ENCODE data around the gene SEMA5B. TPM values are rescaled to one million over a fixed set of nuclear protein-coding genes. Genes with fewer than 3 reads are reported as not detected.

SEMA5B gene
- total RNA-seq, 2 experiments from 2014 or later: 0.30 TPM; not detected in 1

GRCh38 chr3:122992133-122992532 lies 35.4 kb downstream of the SEMA5B start:
- H3K36me3 Mint-ChIP-seq (ENCODE audit: low read depth): no peaks in the 10 kb centered on the region
- no peak for DNase-seq
- CTCF ChIA-PET: no interaction called here
- peaks cover 59% of the 10 kb centered on the region for H3K27me3 Mint-ChIP-seq
- H3K27ac Mint-ChIP-seq: no peak overlapping the region
- H3K4me3 Mint-ChIP-seq: no peak overlapping the region
- no peaks in the 10 kb centered on the region for H3K9me3 Mint-ChIP-seq
- POLR2A ChIA-PET: no interaction called here
- H3K4me1 Mint-ChIP-seq: no peaks in the 10 kb centered on the region

GRCh38 chr3:122991236-122991985 lies 36.2 kb downstream of the SEMA5B start:
- POLR2A ChIA-PET: no interaction called here
- Mint-ChIP-seq H3K4me3 (no peak overlapping the region), H3K9me3 (no peaks in the 10 kb centered on the region), H3K36me3 (ENCODE audit: low read depth) (no peaks in the 10 kb centered on the region), H3K27ac (no peak overlapping the region), H3K27me3 (peaks cover 63% of the 10 kb centered on the region), H3K4me1 (no peaks in the 10 kb centered on the region)
- CTCF ChIA-PET: no interaction called here
- no peak for DNase-seq

GRCh38 chr3:122989856-122990575 lies 37.5 kb downstream of the SEMA5B start:
- H3K27ac Mint-ChIP-seq: no peak overlapping the region
- H3K27me3 Mint-ChIP-seq: peaks cover 67% of the 10 kb centered on the region
- POLR2A ChIA-PET: no interaction called here
- H3K4me1 Mint-ChIP-seq: no peaks in the 10 kb centered on the region
- H3K4me3 Mint-ChIP-seq: no peak overlapping the region
- H3K36me3 Mint-ChIP-seq (ENCODE audit: low read depth): no peaks in the 10 kb centered on the region
- no peaks in the 10 kb centered on the region for H3K9me3 Mint-ChIP-seq
- DNase-seq: no peak
- CTCF ChIA-PET: no interaction called here

- H3K9me3 Mint-ChIP-seq: no peaks in the 10 kb centered on the region
- no peak overlapping the region for H3K27ac Mint-ChIP-seq
- no peaks in the 10 kb centered on the region for H3K4me1 Mint-ChIP-seq
- H3K27me3 Mint-ChIP-seq: peaks cover 58% of the 10 kb centered on the region
- H3K4me3 Mint-ChIP-seq: no peak overlapping the region
- DNase-seq: no peak
- CTCF ChIA-PET: no interaction called here
- H3K36me3 Mint-ChIP-seq (ENCODE audit: low read depth): no peaks in the 10 kb centered on the region
- POLR2A ChIA-PET: no interaction called here
Measured at GRCh38 chr3:122988508-122988907, 39.1 kb downstream of the SEMA5B start.

- CTCF ChIA-PET: no interaction called here
- no peaks in the 10 kb centered on the region for H3K9me3 Mint-ChIP-seq
- H3K4me1 Mint-ChIP-seq: no peaks in the 10 kb centered on the region
- H3K27ac Mint-ChIP-seq: no peak overlapping the region
- no peak overlapping the region for H3K4me3 Mint-ChIP-seq
- H3K27me3 Mint-ChIP-seq: peaks cover 58% of the 10 kb centered on the region
- H3K36me3 Mint-ChIP-seq (ENCODE audit: low read depth): no peaks in the 10 kb centered on the region
- POLR2A ChIA-PET: no interaction called here
- no peak for DNase-seq
Measured at GRCh38 chr3:122987736-122988319, 39.7 kb downstream of the SEMA5B start.

GRCh38 chr3:122987231-122987630 lies 40.3 kb downstream of the SEMA5B start:
- Mint-ChIP-seq H3K4me3 (no peak overlapping the region), H3K27me3 (peaks cover 61% of the 10 kb centered on the region), H3K36me3 (ENCODE audit: low read depth) (no peaks in the 10 kb centered on the region), H3K4me1 (no peaks in the 10 kb centered on the region), H3K9me3 (no peaks in the 10 kb centered on the region), H3K27ac (no peak overlapping the region)
- no peak for DNase-seq
- ChIA-PET CTCF (no interaction called here), POLR2A (no interaction called here)

GRCh38 chr3:122986693-122987179 lies 40.8 kb downstream of the SEMA5B start:
- no peak overlapping the region for H3K27ac Mint-ChIP-seq
- POLR2A ChIA-PET: no interaction called here
- peaks cover 59% of the 10 kb centered on the region for H3K27me3 Mint-ChIP-seq
- H3K4me3 Mint-ChIP-seq: no peak overlapping the region
- no peaks in the 10 kb centered on the region for H3K36me3 Mint-ChIP-seq (ENCODE audit: low read depth)
- CTCF ChIA-PET: no interaction called here
- no peaks in the 10 kb centered on the region for H3K9me3 Mint-ChIP-seq
- DNase-seq: no peak
- H3K4me1 Mint-ChIP-seq: no peaks in the 10 kb centered on the region

- H3K4me1 Mint-ChIP-seq: no peaks in the 10 kb centered on the region
- no peaks in the 10 kb centered on the region for H3K36me3 Mint-ChIP-seq (ENCODE audit: low read depth)
- H3K27ac Mint-ChIP-seq: no peak overlapping the region
- no peaks in the 10 kb centered on the region for H3K9me3 Mint-ChIP-seq
- ChIA-PET CTCF (no interaction called here), POLR2A (no interaction called here)
- H3K27me3 Mint-ChIP-seq: peaks cover 59% of the 10 kb centered on the region
- no peak for DNase-seq
- H3K4me3 Mint-ChIP-seq: no peak overlapping the region
Measured at GRCh38 chr3:122985539-122985938, 42.0 kb downstream of the SEMA5B start.

- Mint-ChIP-seq H3K27me3 (peaks cover 52% of the 10 kb centered on the region), H3K9me3 (no peaks in the 10 kb centered on the region), H3K36me3 (ENCODE audit: low read depth) (no peaks in the 10 kb centered on the region), H3K4me3 (no peak overlapping the region), H3K27ac (no peak overlapping the region), H3K4me1 (no peaks in the 10 kb centered on the region)
- CTCF ChIA-PET: no interaction called here
- POLR2A ChIA-PET: no interaction called here
- DNase-seq: no peak
Measured at GRCh38 chr3:122984650-122985049, 42.9 kb downstream of the SEMA5B start.

GRCh38 chr3:122984007-122984406 lies 43.6 kb downstream of the SEMA5B start:
- H3K4me1 Mint-ChIP-seq: peaks cover 2% of the 10 kb centered on the region
- CTCF ChIA-PET: no interaction called here
- POLR2A ChIA-PET: no interaction called here
- H3K4me3 Mint-ChIP-seq: no peak overlapping the region
- no peak for DNase-seq
- peaks cover 48% of the 10 kb centered on the region for H3K27me3 Mint-ChIP-seq
- no peak overlapping the region for H3K27ac Mint-ChIP-seq
- H3K9me3 Mint-ChIP-seq: no peaks in the 10 kb centered on the region
- no peaks in the 10 kb centered on the region for H3K36me3 Mint-ChIP-seq (ENCODE audit: low read depth)

GRCh38 chr3:122982216-122983185 lies 45.1 kb downstream of the SEMA5B start:
- Mint-ChIP-seq H3K27me3 (peaks cover 36% of the 10 kb centered on the region), H3K4me1 (peaks cover 11% of the 10 kb centered on the region), H3K27ac (no peak overlapping the region), H3K9me3 (no peaks in the 10 kb centered on the region), H3K4me3 (no peak overlapping the region), H3K36me3 (ENCODE audit: low read depth) (no peaks in the 10 kb centered on the region)
- DNase-seq: no peak
- ChIA-PET CTCF (no interaction called here), POLR2A (no interaction called here)

- peaks cover 18% of the 10 kb centered on the region for H3K27me3 Mint-ChIP-seq
- H3K27ac Mint-ChIP-seq: no peak overlapping the region
- CTCF ChIA-PET: interaction anchor here (1.0 kb wide), 1 partner anchor 224 kb away, joined by 3 read pairs; no protein-coding TSS in a partner anchor
- no peaks in the 10 kb centered on the region for H3K9me3 Mint-ChIP-seq
- H3K36me3 Mint-ChIP-seq (ENCODE audit: low read depth): no peaks in the 10 kb centered on the region
- DNase-seq: no peak
- peaks cover 35% of the 10 kb centered on the region for H3K4me1 Mint-ChIP-seq
- no peak overlapping the region for H3K4me3 Mint-ChIP-seq
- POLR2A ChIA-PET: no interaction called here
Measured at GRCh38 chr3:122979211-122979610, 48.4 kb downstream of the SEMA5B start.

GRCh38 chr3:122978569-122978968 lies 49.0 kb downstream of the SEMA5B start:
- ChIA-PET CTCF (interaction anchor here (1.0 to 1.1 kb wide), 3 partner anchors 50 to 223 kb away, joined by 3 read pairs; no protein-coding TSS in a partner anchor), POLR2A (no interaction called here)
- Mint-ChIP-seq H3K4me3 (no peak overlapping the region), H3K27ac (no peak overlapping the region), H3K4me1 (peaks cover 37% of the 10 kb centered on the region), H3K27me3 (peaks cover 19% of the 10 kb centered on the region), H3K9me3 (no peaks in the 10 kb centered on the region), H3K36me3 (ENCODE audit: low read depth) (no peaks in the 10 kb centered on the region)
- DNase-seq: no peak

Data from activated CD4-positive, alpha-beta memory T cell treated with anti-CD3 and anti-CD28 coated beads, Interleukin-2, amount 10 ng/mL, durations not matched to agents 7 days and 5 days (primary cell).